ENCODE measurements around the gene SMU1. TPM values are rescaled to one million over a fixed set of nuclear protein-coding genes. Genes with fewer than 3 reads are reported as not detected.

SMU1 gene
- total RNA-seq, 1 donor from 2014 or later, result 22.9 TPM

DNA sequence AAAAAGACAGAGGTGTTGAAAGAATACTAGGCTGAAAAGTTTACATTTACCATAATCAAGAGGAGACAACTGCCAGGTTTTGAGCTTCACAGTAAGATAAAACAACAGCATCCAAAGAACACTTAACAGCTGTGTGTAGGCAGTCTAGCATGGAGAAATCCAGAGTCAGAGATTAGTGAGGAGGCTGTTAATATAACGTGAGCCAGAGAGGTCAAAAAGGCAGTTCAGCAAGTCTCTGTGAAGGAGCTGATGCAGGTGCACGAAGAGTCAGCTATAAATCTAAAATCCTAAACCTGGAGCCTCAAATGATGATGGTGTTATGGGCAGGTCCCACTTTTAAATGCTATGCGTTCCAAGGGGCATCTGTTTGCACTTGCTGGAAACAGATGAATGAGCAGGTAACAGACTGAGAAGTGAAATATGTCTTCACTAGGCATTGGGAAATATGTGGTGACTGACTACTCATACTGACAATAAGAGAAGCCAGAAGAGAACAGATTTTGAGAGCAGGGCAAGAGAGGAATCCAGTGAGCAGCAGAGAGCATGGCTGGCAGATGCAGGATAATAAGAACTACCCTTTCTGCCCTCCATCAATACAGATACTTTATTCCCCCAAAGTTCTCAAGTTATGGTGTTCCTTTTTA lies 83.8 kb downstream of the SMU1 start:
- H3K9me3 ChIP-seq (ENCODE audit: insufficient read depth, low read depth, low read length), result no peaks in the 10 kb centered on the region
- H3K9ac ChIP-seq (ENCODE audit: low read length), result no peak overlapping the region
- Mint-ChIP-seq H3K27ac (ENCODE audit: unreplicated experiment) (no peak overlapping the region), H3K9me3 (ENCODE audit: unreplicated experiment) (no peaks in the 10 kb centered on the region), H3K4me3 (ENCODE audit: unreplicated experiment) (no peak overlapping the region), H3K27me3 (ENCODE audit: low read depth, unreplicated experiment) (no peaks in the 10 kb centered on the region), H3K36me3 (ENCODE audit: low read depth, unreplicated experiment) (peaks cover 11% of the 10 kb centered on the region), H3K4me1 (ENCODE audit: low read depth, unreplicated experiment) (peaks cover 9% of the 10 kb centered on the region)
- FAIRE-seq (no peak), DNase-seq (ENCODE audit: low read depth) (no peak)
- H3K27me3 ChIP-seq (ENCODE audit: insufficient read depth, low read length), result no peaks in the 10 kb centered on the region
- H3K4me2 ChIP-seq (ENCODE audit: low read length), result no peak overlapping the region
- H2AFZ ChIP-seq (ENCODE audit: low read depth, low read length), result no peak overlapping the region
- no peak overlapping the region for H3K27ac ChIP-seq (ENCODE audit: low read depth, low read length)
- H3K4me1 ChIP-seq (ENCODE audit: insufficient read depth, low read length), result no peaks in the 10 kb centered on the region
- H4K20me1 ChIP-seq (ENCODE audit: insufficient read depth, low read length), result peaks cover 61% of the 10 kb centered on the region
- no peak overlapping the region for H3K4me3 ChIP-seq (ENCODE audit: insufficient read depth, low read depth, low read length)
- H3K79me2 ChIP-seq (ENCODE audit: insufficient read depth, low read length), result peaks cover 62% of the 10 kb centered on the region
- peaks cover 21% of the 10 kb centered on the region for H3K36me3 ChIP-seq (ENCODE audit: insufficient read depth, low read length)
- TF ChIP-seq EZH2 (IDR thresholded peaks at IDR 0.05; ENCODE audit: insufficient read depth, low read length), result no peak
- no peak for TF ChIP-seq CTCF (IDR thresholded peaks at IDR 0.05; ENCODE audit: insufficient read depth, low read depth, low read length)

- H3K36me3 Mint-ChIP-seq (ENCODE audit: low read depth, unreplicated experiment), result peaks cover 16% of the 10 kb centered on the region
- H3K4me1 Mint-ChIP-seq (ENCODE audit: low read depth, unreplicated experiment), result peaks cover 14% of the 10 kb centered on the region
- FAIRE-seq (no peak), DNase-seq (ENCODE audit: low read depth) (no peak)
- H3K27me3 ChIP-seq (ENCODE audit: insufficient read depth, low read length), result no peaks in the 10 kb centered on the region
- no peak overlapping the region for H3K9ac ChIP-seq (ENCODE audit: low read length)
- H3K4me3 ChIP-seq (ENCODE audit: insufficient read depth, low read depth, low read length), result no peak overlapping the region
- H3K4me1 ChIP-seq (ENCODE audit: insufficient read depth, low read length), result no peaks in the 10 kb centered on the region
- no peak overlapping the region for H2AFZ ChIP-seq (ENCODE audit: low read depth, low read length)
- H3K27ac ChIP-seq (ENCODE audit: low read depth, low read length), result no peak overlapping the region
- peaks cover 56% of the 10 kb centered on the region for H3K79me2 ChIP-seq (ENCODE audit: insufficient read depth, low read length)
- H3K36me3 ChIP-seq (ENCODE audit: insufficient read depth, low read length), result peaks cover 28% of the 10 kb centered on the region
- no peaks in the 10 kb centered on the region for H3K9me3 ChIP-seq (ENCODE audit: insufficient read depth, low read depth, low read length)
- H3K27ac Mint-ChIP-seq (ENCODE audit: unreplicated experiment), result no peak overlapping the region
- no peaks in the 10 kb centered on the region for H3K9me3 Mint-ChIP-seq (ENCODE audit: unreplicated experiment)
- no peak overlapping the region for H3K4me3 Mint-ChIP-seq (ENCODE audit: unreplicated experiment)
- peaks cover 54% of the 10 kb centered on the region for H4K20me1 ChIP-seq (ENCODE audit: insufficient read depth, low read length)
- no peak for TF ChIP-seq EZH2 (IDR thresholded peaks at IDR 0.05; ENCODE audit: insufficient read depth, low read length)
- TF ChIP-seq CTCF (IDR thresholded peaks at IDR 0.05; ENCODE audit: insufficient read depth, low read depth, low read length), result no peak
- H3K4me2 ChIP-seq (ENCODE audit: low read length), result no peak overlapping the region
- no peaks in the 10 kb centered on the region for H3K27me3 Mint-ChIP-seq (ENCODE audit: low read depth, unreplicated experiment)
These were observed 84.4 kb downstream of the SMU1 start for GRCh38 chr9:32991897-32992594.

Other genes starting within 250 kb of the SMU1 start
- 37.3 and 37.8 TPM in 2 replicates for gene APTX, start 75.0 kb downstream of the SMU1 start, total RNA-seq
- 256 and 277 TPM in 2 replicates for gene DNAJA1, start 51.4 kb downstream of the SMU1 start, total RNA-seq
- gene B4GALT1, start 90.7 kb upstream of the SMU1 start, total RNA-seq, result 93.1 and 103 TPM in 2 replicates
- not detected in 2 replicates for gene SPINK4, start 163.5 kb upstream of the SMU1 start, total RNA-seq
- 37.2 and 43.3 TPM in 2 replicates for gene BAG1, start 188.0 kb upstream of the SMU1 start, total RNA-seq
- gene CHMP5, start 188.4 kb upstream of the SMU1 start, total RNA-seq, result 108 and 109 TPM in 2 replicates
- gene NFX1, start 213.8 kb upstream of the SMU1 start, total RNA-seq, result 26.7 and 27.8 TPM in 2 replicates